ENCODE data around the gene GRIN1. TPM values are rescaled to one million over a fixed set of nuclear protein-coding genes. Genes with fewer than 3 reads are reported as not detected.

Gene GRIN1
- total and polyA plus RNA-seq, 2 donors (not counting 1 experiment from before 2014, with no cell fraction given), result 0.04 TPM; not detected in 1

GRCh38 chr9:137189297-137190295 is 50.6 kb downstream of the GRIN1 start:
- Mint-ChIP-seq H3K4me1 (peaks cover 36% of the 10 kb centered on the region), H3K4me3 (peak overlapping the region; percentile 96), H3K27me3 (no peaks in the 10 kb centered on the region), H3K27ac (peak overlapping the region; percentile 97), H3K9me3 (ENCODE audit: insufficient read depth) (no peaks in the 10 kb centered on the region)
- Histone ChIP-seq H4K20me1 (ENCODE audit: control insufficient read depth, insufficient read depth, low read length, poor library complexity, severe bottlenecking) (peaks cover 54% of the 10 kb centered on the region), H3K79me2 (ENCODE audit: control insufficient read depth, insufficient read depth, low read length) (peaks cover 86% of the 10 kb centered on the region), H3K4me3 (ENCODE audit: control extremely low read depth in 1 of 5, extremely low read depth in 1 of 5, insufficient read depth in 1 of 5, low read depth in 2 of 5, low read length in 4 of 5) (peak overlapping the region; percentile 32 to 99 (median 98)), H3K9me3 (ENCODE audit: control extremely low read depth in 1 of 3, control insufficient read depth in 2 of 3, insufficient read depth in 1 of 3, low read length in 2 of 3) (peaks cover 0 to 3% (median 0%) of the 10 kb centered on the region in 3 donors), H2AFZ (ENCODE audit: insufficient read depth, low read depth, low read length, poor library complexity, severe bottlenecking) (peak overlapping the region; percentile 88), H3K9ac (ENCODE audit: low read length) (peak overlapping the region; percentile 94), H3K27ac (ENCODE audit: low read length in 2 of 2) (peak overlapping the region; percentile 74 to 90), H3K27me3 (replicated peaks in 1 of 4; ENCODE audit: control extremely low read depth in 1 of 4, control insufficient read depth in 3 of 4, insufficient read depth in 4 of 4, low read length in 3 of 4) (no peaks in the 10 kb centered on the region), H3K4me1 (ENCODE audit: control insufficient read depth in 2 of 2, insufficient read depth in 2 of 2, low read length in 2 of 2) (peaks cover 26 to 40% of the 10 kb centered on the region in 2 donors), H3K36me3 (replicated peaks in 1 of 2; ENCODE audit: control extremely low read depth in 1 of 2, control insufficient read depth in 1 of 2, extremely low read depth in 1 of 2, insufficient read depth in 2 of 2, low read length in 1 of 2) (peaks cover 0 to 36% of the 10 kb centered on the region in 2 experiments), H3K4me2 (replicated peaks; ENCODE audit: low read depth, low read length, poor library complexity, severe bottlenecking) (peak overlapping the region; percentile 95)
- intact Hi-C loops (cut with micrococcal nuclease), result loop anchor here (1.0 to 5.0 kb wide), 2 partner anchors 34 to 62 kb away; no protein-coding TSS in a partner anchor
- WGBS (ENCODE audit: insufficient coverage), result 44% methylated on average over 23 of the region's 23 CpGs
- CTCF ChIA-PET, result interaction anchor here (0.7 to 4.0 kb wide), 13 partner anchors 9 to 143 kb away, joined by 3 to 42 read pairs (median 3); partner anchors contain the start of genes CYSRT1, DPP7, NPDC1 and RNF224
- DNase-seq (no peak), ATAC-seq (ENCODE audit: low read depth) (no peak)
- TF ChIP-seq EZH2 (IDR thresholded peaks at IDR 0.05; ENCODE audit: borderline replicate concordance, insufficient read depth, low read depth, low read length, poor library complexity, severe bottlenecking), result no peak
- TF ChIP-seq, protein P1, sequence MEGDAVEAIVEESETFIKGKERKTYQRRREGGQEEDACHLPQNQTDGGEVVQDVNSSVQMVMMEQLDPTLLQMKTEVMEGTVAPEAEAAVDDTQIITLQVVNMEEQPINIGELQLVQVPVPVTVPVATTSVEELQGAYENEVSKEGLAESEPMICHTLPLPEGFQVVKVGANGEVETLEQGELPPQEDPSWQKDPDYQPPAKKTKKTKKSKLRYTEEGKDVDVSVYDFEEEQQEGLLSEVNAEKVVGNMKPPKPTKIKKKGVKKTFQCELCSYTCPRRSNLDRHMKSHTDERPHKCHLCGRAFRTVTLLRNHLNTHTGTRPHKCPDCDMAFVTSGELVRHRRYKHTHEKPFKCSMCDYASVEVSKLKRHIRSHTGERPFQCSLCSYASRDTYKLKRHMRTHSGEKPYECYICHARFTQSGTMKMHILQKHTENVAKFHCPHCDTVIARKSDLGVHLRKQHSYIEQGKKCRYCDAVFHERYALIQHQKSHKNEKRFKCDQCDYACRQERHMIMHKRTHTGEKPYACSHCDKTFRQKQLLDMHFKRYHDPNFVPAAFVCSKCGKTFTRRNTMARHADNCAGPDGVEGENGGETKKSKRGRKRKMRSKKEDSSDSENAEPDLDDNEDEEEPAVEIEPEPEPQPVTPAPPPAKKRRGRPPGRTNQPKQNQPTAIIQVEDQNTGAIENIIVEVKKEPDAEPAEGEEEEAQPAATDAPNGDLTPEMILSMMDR (IDR thresholded peaks at IDR 0.05), result no peak
- POLR2A ChIA-PET, result interaction anchor here (0.7 to 2.7 kb wide), 10 partner anchors 9 to 103 kb away, joined by 3 to 21 read pairs (median 8); partner anchors contain the start of genes MAN1B1, RNF208, TOR4A and TPRN
